ENCODE results near the gene SND1. TPM values are rescaled to one million over a fixed set of nuclear protein-coding genes. Genes with fewer than 3 reads are reported as not detected.
A peak's percentile ranks its signal among the peaks of the same experiment; 100 is the strongest.

SND1 gene
- total RNA-seq, 1 donor from 2014 or later = 85.9 TPM

- no peaks in the 10 kb centered on the region for H3K9me3 ChIP-seq
- no peak overlapping the region for H3K4me3 ChIP-seq
- peak in 1 of 2 donors; percentile 77 for DNase-seq (ENCODE audit: extremely low spot score in 2 of 2)
- TF ChIP-seq POLR2AphosphoS5 (IDR thresholded peaks at IDR 0.05; ENCODE audit: insufficient read depth in 1 of 2, low read depth in 1 of 2) (no peak), POLR2A (IDR thresholded peaks at IDR 0.05) (no peak), CTCF (IDR thresholded peaks at IDR 0.05) (no peak)
- no peak overlapping the region for H3K27ac ChIP-seq
- no peaks in the 10 kb centered on the region for H3K36me3 ChIP-seq
- intact Hi-C loops (cut with DNase I) = no loop called here
- H3K27me3 ChIP-seq = no peaks in the 10 kb centered on the region
- H3K4me1 ChIP-seq = peaks cover 13% of the 10 kb centered on the region
These were observed 464.1 kb downstream of the SND1 start for GRCh38 chr7:128115821-128116723.

GRCh38 chr7:128116740-128117139, 464.7 kb downstream of the SND1 start:
- Histone ChIP-seq H3K4me3 (no peak overlapping the region), H3K36me3 (no peaks in the 10 kb centered on the region), H3K4me1 (peaks cover 10% of the 10 kb centered on the region), H3K27me3 (no peaks in the 10 kb centered on the region), H3K9me3 (no peaks in the 10 kb centered on the region), H3K27ac (no peak overlapping the region)
- DNase-seq (ENCODE audit: extremely low spot score in 2 of 2) = peak in 1 of 2 donors; percentile 85
- intact Hi-C loops (cut with DNase I) = no loop called here
- no peak for TF ChIP-seq CTCF (IDR thresholded peaks at IDR 0.05)
- no peak for TF ChIP-seq POLR2A (IDR thresholded peaks at IDR 0.05)
- TF ChIP-seq POLR2AphosphoS5 (IDR thresholded peaks at IDR 0.05; ENCODE audit: insufficient read depth in 1 of 2, low read depth in 1 of 2) = no peak

- Histone ChIP-seq H3K27ac (no peak overlapping the region), H3K36me3 (no peaks in the 10 kb centered on the region), H3K27me3 (no peaks in the 10 kb centered on the region), H3K4me3 (no peak overlapping the region), H3K9me3 (no peaks in the 10 kb centered on the region), H3K4me1 (peaks cover under 1% of the 10 kb centered on the region)
- no peak for TF ChIP-seq CTCF (IDR thresholded peaks at IDR 0.05)
- no peak for TF ChIP-seq POLR2A (IDR thresholded peaks at IDR 0.05)
- TF ChIP-seq POLR2AphosphoS5 (IDR thresholded peaks at IDR 0.05; ENCODE audit: insufficient read depth in 1 of 2, low read depth in 1 of 2) = no peak
- peak; percentile 12 to 58 for DNase-seq (ENCODE audit: extremely low spot score in 2 of 2)
- intact Hi-C loops (cut with DNase I) = no loop called here
These were observed 465.7 kb downstream of the SND1 start for GRCh38 chr7:128117691-128118090.

DNA sequence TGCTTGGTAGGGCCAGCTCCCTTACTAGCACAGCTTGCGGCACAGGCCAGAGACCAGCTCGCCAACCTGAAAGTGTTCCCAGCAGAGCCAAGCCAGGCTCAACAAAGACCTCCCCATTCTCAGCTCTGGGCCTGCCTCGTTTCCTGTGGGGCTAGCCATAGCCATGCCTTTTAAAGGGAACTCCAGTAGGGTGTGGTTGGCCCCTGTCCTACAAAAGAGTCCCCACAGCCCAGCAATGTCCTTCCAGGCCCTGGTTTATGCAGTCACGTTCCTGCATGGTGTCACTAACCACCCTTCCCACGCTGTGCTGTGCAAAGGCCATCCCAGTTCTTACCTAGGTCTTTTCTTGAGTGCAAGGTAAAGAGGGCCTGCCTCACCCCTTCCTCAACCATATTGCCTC, 467.0 kb downstream of the SND1 start:
- Histone ChIP-seq H3K9me3 (no peaks in the 10 kb centered on the region), H3K27me3 (no peaks in the 10 kb centered on the region), H3K27ac (no peak overlapping the region), H3K4me1 (no peaks in the 10 kb centered on the region), H3K36me3 (no peaks in the 10 kb centered on the region), H3K4me3 (no peak overlapping the region)
- intact Hi-C loops (cut with DNase I) = no loop called here
- peak; percentile 32 to 61 for DNase-seq (ENCODE audit: extremely low spot score in 2 of 2)
- no peak for TF ChIP-seq CTCF (IDR thresholded peaks at IDR 0.05)
- TF ChIP-seq POLR2AphosphoS5 (IDR thresholded peaks at IDR 0.05; ENCODE audit: insufficient read depth in 1 of 2, low read depth in 1 of 2) = no peak

DNA sequence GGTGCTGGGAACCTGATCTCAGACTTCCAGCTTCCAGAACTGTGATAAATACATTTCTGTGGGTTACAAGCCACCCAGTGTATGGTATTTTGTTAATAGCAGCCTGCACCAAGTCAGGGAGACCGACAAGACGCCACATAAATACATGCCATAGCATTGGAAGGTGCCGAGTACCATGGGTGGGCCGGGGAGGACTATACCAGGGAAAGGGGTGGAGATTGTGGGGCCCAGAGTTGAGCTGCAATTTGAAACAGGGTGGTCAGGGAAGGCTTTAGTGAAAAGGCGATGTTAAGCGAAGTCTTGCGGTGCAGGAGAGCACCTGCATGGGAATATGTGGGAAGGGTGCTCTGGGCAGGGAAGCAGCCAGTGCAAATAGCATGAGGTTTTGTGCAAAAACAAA, 468.1 kb downstream of the SND1 start:
- Histone ChIP-seq H3K9me3 (no peaks in the 10 kb centered on the region), H3K4me3 (no peak overlapping the region), H3K27ac (no peak overlapping the region), H3K27me3 (no peaks in the 10 kb centered on the region), H3K36me3 (no peaks in the 10 kb centered on the region), H3K4me1 (no peaks in the 10 kb centered on the region)
- DNase-seq (ENCODE audit: extremely low spot score in 2 of 2) = peak; percentile 19 to 78
- intact Hi-C loops (cut with DNase I) = no loop called here
- no peak for TF ChIP-seq CTCF (IDR thresholded peaks at IDR 0.05)
- no peak for TF ChIP-seq POLR2A (IDR thresholded peaks at IDR 0.05)
- no peak for TF ChIP-seq POLR2AphosphoS5 (IDR thresholded peaks at IDR 0.05; ENCODE audit: insufficient read depth in 1 of 2, low read depth in 1 of 2)

Data from vagina (tissue), 2 donors.